DOHH2 (cell line): ENCODE results near the gene HPSE2.

ENCODE experiments used
- H3F3A ChIP-seq: fragments of 200-600 bp; sonication (generic), shearing (Covaris generic); 2 replicates; pipeline ENCODE4 v1.6.0; 2016; ENCODE audit warnings: antibody characterized with exemption, mild to moderate bottlenecking; ENCODE audit not compliant: control insufficient read depth, insufficient read depth
- H3K27ac ChIP-seq: fragments of 200-600 bp; sonication (generic); 2 replicates; pipeline ENCODE4 v1.5.1; 2014; ENCODE audit warnings: low read depth, mild to moderate bottlenecking, low read length, moderate library complexity
- H3K27me3 ChIP-seq: fragments of 200-600 bp; sonication (generic); 2 replicates; pipeline ENCODE4 v1.6.1; 2014; ENCODE audit warnings: mild to moderate bottlenecking, low read length, mixed read lengths; ENCODE audit not compliant: control insufficient read depth
- H3K36me3 ChIP-seq: fragments of 200-600 bp; sonication (generic); 2 replicates; pipeline ENCODE4 v1.6.1; 2014; ENCODE audit warnings: mild to moderate bottlenecking, low read length, moderate library complexity, mixed read lengths; ENCODE audit not compliant: control insufficient read depth
- H3K4me1 ChIP-seq: fragments of 200-600 bp; sonication (generic); 2 replicates; pipeline ENCODE4 v1.6.1; 2014; ENCODE audit warnings: mild to moderate bottlenecking, low read length, mixed read lengths; ENCODE audit not compliant: control insufficient read depth
- H3K4me2 ChIP-seq: fragments of 200-600 bp; sonication (generic); 2 replicates; pipeline ENCODE4 v1.6.0; 2014; ENCODE audit warnings: mild to moderate bottlenecking, low read length, moderate library complexity
- H3K4me3 ChIP-seq: fragments of 200-600 bp; sonication (generic); 2 replicates; pipeline ENCODE4 v1.5.1; 2014; ENCODE audit warnings: mild to moderate bottlenecking, low read length, mixed read lengths
- H3K79me2 ChIP-seq: fragments of 200-600 bp; sonication (generic); 2 replicates; pipeline ENCODE4 v1.6.1; 2014; ENCODE audit warnings: mild to moderate bottlenecking, low read length, mixed read lengths; ENCODE audit not compliant: control insufficient read depth
- H3K9me2 ChIP-seq: fragments of 200-600 bp; sonication (generic); replicated peaks from 2 replicates; pipeline ENCODE4 v1.6.1; 2014; ENCODE audit warnings: mild to moderate bottlenecking, low read length, mixed read lengths; ENCODE audit not compliant: control insufficient read depth
- H3K9me3 ChIP-seq: fragments of 200-600 bp; sonication (generic); 2 replicates; pipeline ENCODE4 v1.6.1; 2014; ENCODE audit warnings: antibody characterized with exemption, low read length, mixed read lengths; ENCODE audit not compliant: control insufficient read depth, insufficient read depth
- H4K20me1 ChIP-seq: fragments of 200-600 bp; sonication (generic); 2 replicates; pipeline ENCODE4 v1.6.0; 2014; ENCODE audit warnings: low read depth, mild to moderate bottlenecking, antibody characterized with exemption, low read length, moderate library complexity; ENCODE audit not compliant: control insufficient read depth, insufficient read depth
- EZH2phosphoT487 ChIP-seq: fragments of 200-600 bp; sonication (generic); IDR thresholded peaks from 2 replicates; pipeline ENCODE4 v1.6.1; 2017; ENCODE audit warnings: borderline replicate concordance, mild to moderate bottlenecking, antibody characterized with exemption, low read length, moderate library complexity, mixed read lengths
- TF ChIP-seq, protein P1 (sequence below): fragments of 200-600 bp; sonication (generic); IDR thresholded peaks from one replicate; pipeline ENCODE4 v1.5.1; 2014; ENCODE audit warnings: antibody characterized with exemption, mild to moderate bottlenecking, low read depth, low read length; ENCODE audit not compliant: poor library complexity, severe bottlenecking

Gene HPSE2

DNA sequence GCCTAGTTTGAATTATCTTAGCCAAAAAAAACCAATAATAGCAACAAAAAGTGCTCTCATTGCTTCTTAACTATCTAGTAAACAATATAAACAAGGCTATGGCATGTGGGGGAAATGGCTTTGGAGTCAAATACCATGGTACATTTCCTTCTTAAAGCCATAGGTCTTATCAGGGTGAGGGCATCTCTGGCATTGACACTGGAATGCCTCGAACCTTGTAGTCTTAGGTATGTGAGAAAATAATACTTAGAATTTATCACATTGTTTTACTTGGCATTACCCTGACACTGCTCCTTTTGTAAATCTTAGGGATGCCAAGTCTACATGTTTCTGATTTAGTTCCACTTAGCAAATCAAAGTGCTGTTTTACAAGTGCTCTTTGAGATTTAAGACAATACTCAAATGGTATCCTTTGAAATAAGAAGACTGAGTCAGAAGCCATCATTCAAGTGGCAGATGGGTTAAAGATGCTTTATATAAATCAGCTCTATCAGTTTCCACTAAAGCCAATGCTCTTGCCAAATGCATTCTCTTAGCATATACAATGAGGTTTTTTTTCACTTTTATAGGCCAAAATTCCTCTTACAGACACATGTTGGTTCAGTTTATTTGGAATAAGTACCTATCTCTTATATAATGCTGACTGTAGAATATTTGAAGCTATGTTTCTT is 155.2 kb downstream of the HPSE2 start:
- H3K4me2 ChIP-seq = no peak overlapping the region
- H4K20me1 ChIP-seq = no peaks in the 10 kb centered on the region
- no peak overlapping the region for H3K27ac ChIP-seq
- no peaks in the 10 kb centered on the region for H3K9me3 ChIP-seq
- no peaks in the 10 kb centered on the region for H3K79me2 ChIP-seq
- no peaks in the 10 kb centered on the region for H3K36me3 ChIP-seq
- no peaks in the 10 kb centered on the region for H3K9me2 ChIP-seq
- TF ChIP-seq EZH2phosphoT487 = no peak
- TF ChIP-seq, protein P1, sequence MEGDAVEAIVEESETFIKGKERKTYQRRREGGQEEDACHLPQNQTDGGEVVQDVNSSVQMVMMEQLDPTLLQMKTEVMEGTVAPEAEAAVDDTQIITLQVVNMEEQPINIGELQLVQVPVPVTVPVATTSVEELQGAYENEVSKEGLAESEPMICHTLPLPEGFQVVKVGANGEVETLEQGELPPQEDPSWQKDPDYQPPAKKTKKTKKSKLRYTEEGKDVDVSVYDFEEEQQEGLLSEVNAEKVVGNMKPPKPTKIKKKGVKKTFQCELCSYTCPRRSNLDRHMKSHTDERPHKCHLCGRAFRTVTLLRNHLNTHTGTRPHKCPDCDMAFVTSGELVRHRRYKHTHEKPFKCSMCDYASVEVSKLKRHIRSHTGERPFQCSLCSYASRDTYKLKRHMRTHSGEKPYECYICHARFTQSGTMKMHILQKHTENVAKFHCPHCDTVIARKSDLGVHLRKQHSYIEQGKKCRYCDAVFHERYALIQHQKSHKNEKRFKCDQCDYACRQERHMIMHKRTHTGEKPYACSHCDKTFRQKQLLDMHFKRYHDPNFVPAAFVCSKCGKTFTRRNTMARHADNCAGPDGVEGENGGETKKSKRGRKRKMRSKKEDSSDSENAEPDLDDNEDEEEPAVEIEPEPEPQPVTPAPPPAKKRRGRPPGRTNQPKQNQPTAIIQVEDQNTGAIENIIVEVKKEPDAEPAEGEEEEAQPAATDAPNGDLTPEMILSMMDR = no peak
- H3K4me1 ChIP-seq = no peaks in the 10 kb centered on the region
- H3F3A ChIP-seq = no peaks in the 10 kb centered on the region
- no peaks in the 10 kb centered on the region for H3K27me3 ChIP-seq
- H3K4me3 ChIP-seq = no peak overlapping the region

DNA sequence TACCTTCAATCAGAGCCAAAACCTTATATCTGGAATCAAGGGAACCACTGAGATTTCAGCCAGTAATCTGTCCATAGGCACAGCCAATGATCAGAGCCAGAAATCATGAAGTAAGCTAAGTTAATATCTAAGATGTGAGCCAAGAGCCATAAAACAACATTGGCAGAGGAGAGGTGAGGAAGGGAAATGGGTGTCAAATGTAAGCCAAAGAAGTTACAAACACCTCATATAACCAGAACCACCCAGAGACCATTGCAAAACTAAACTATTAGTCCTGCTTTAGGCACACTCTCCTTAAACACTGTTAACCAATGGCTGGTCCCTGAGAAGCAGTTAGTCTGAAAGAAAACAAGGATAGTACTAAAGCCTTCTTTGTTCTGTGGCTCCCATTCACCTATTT is 173.1 kb downstream of the HPSE2 start:
- TF ChIP-seq, protein P1 = no peak
- TF ChIP-seq EZH2phosphoT487 = no peak
- H3K4me2 ChIP-seq = no peak overlapping the region
- H3F3A ChIP-seq = no peaks in the 10 kb centered on the region
- no peaks in the 10 kb centered on the region for H3K9me2 ChIP-seq
- H3K36me3 ChIP-seq = no peaks in the 10 kb centered on the region
- no peaks in the 10 kb centered on the region for H3K4me1 ChIP-seq
- no peak overlapping the region for H3K27ac ChIP-seq
- H3K4me3 ChIP-seq = no peak overlapping the region
- no peaks in the 10 kb centered on the region for H4K20me1 ChIP-seq
- H3K9me3 ChIP-seq = no peaks in the 10 kb centered on the region
- no peaks in the 10 kb centered on the region for H3K79me2 ChIP-seq
- H3K27me3 ChIP-seq = no peaks in the 10 kb centered on the region

DNA sequence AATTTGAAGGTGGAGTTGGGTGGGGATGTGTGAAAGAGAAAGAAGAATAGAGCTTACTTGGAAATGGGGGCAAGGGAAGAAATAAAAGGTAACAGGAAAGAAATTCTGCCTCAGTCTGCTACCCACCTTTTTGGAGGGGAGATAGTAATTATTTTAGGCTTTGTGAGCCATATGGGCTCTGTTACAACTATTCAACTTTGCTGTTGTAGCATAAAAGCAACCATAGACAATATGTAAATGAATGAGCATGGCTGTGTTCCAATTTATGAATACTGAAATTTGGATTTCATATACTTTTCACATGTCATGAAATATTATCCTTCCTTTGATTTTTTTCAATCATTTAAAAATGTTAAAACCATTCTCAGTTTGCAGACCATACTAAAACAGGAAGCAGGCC is 176.9 kb downstream of the HPSE2 start:
- Histone ChIP-seq H4K20me1 (no peaks in the 10 kb centered on the region), H3K27ac (no peak overlapping the region)

More for the DNA sequence above, 176.9 kb downstream of the HPSE2 start:
- Histone ChIP-seq H3K79me2 (no peaks in the 10 kb centered on the region), H3K4me2 (no peak overlapping the region), H3K4me1 (no peaks in the 10 kb centered on the region), H3K9me3 (no peaks in the 10 kb centered on the region), H3K4me3 (no peak overlapping the region), H3F3A (no peaks in the 10 kb centered on the region), H3K36me3 (no peaks in the 10 kb centered on the region), H3K9me2 (no peaks in the 10 kb centered on the region), H3K27me3 (no peaks in the 10 kb centered on the region)
- no peak for TF ChIP-seq EZH2phosphoT487
- TF ChIP-seq, protein P1 = no peak
